ENCODE data around the gene GATAD2B.

GATAD2B gene

DNA sequence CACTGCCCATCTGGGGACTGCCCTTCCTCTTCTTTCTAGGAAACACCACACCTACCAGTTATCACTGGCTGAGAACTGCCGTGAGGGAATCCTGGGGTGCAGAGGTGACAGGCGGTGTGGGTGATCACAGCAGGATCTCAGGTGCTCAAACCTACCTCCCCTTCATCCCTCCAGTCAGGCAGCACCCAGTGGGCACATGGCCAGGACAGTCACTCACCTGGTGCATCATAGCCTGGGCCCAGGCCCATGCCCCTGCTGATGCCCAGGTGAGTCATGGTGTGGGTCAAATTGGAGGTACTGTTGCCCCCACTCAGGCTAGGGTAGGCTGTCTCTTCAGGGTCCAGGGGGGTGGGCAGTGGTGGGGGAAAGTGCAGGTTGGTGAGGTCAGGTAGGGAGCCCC is 29.0 kb upstream of the GATAD2B start:
- in situ Hi-C loops (cut with HindIII; ENCODE audit: low sequenced_read_pairs): no loop called here

DNA sequence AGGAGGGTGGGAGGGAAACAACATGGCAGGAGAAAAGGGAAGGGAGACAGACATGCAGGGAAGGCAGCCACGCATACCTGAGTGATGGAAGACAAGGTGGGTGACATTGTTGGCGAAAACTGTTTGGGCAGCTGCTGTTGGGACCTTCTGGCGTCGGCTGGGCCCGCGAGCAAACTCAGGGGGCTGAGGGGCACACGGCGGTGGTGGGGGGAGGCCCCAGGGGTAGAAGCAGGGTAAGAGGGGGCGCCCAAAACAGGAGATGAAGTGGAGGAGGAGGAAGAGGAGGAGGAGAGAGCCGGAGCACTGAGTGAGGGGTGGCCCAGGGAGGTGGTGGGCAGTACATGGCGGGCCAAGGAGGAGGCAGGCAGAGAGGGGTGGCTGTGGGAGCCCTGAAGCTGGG is 28.4 kb upstream of the GATAD2B start:
- in situ Hi-C loops (cut with HindIII; ENCODE audit: low sequenced_read_pairs): no loop called here

DNA sequence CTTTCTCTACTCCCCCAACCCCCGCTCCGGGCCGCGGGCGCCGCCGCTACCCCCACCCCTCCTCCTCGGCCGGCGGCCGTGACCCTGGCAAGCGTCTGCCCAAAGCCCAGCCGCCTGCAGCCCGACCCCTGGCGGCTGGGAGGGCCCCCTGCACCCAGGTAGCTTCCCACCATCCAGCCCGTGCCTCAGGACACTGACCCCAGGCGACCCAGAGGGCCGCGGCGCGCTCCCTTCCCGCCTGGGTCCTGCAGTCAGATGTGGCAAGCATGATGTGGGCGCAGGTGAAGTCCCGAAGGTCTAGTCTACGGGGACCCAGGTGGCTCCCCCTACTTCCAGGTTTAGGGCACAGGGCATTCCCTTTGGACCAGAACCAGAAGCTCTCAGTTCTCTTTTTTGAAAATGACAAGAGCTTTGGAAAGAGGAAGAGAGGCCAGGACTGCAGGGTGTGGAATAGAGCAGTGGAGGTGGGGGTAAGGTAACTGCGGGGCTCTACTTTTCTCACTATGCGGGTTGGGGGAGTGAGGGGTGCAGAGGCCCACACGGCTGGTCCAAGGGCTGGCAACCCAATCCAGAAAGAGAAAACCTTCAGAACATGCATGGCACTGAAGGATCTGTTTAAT is 24.0 kb upstream of the GATAD2B start, which contains the start of gene DENND4B:
TSS of gene DENND4B (minus strand) at position 97 of the 620 bp plus-strand sequence. CDS start 2,344 bp downstream, outside the sequence.
- in situ Hi-C loops (cut with HindIII; ENCODE audit: low sequenced_read_pairs): no loop called here

DNA sequence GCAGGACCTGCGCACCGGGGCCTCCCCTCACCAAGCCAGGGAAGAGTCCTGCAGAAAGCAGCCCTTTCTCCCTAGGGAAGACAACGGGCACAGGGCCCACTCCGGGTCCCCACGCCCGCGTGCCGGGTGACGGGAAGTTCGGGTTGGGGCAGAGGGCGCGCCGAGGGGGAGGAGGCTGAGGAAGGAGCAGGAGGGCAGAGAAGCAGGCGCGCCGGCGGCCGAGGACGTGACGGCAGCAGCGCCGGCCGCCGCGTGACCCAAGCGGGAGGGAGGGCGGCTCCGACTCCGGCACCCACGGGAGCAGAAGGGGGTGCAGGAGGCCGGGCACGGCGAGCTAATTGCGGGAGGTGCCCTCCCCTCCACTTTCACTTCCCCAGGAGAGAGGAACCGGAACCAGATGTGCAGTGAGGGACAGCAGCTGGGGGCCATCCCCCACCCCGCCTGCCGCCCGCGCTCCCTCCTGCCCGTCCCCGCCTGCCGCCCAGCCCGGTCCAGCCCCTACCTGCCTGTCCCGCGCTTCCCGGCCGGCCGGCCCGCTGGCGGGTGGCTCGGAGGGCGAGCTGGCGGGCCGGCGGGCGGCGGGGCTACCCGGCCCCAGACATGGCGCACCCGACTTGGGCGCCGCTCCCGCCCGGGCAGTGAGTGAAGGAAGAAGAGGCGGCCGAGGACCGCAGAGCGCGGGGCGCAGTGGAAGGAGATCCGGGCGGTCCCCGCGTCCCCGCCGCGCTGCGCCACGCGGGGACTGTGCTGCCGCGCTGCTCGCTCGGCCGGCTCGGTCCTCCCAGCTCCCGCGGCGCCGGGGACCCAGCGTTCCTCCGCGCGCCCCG is 23.2 kb upstream of the GATAD2B start:
- in situ Hi-C loops (cut with HindIII; ENCODE audit: low sequenced_read_pairs): no loop called here

- in situ Hi-C loops (cut with HindIII; ENCODE audit: low sequenced_read_pairs): no loop called here
Observed at GRCh38 chr1:153945131-153945794, 22.5 kb upstream of the GATAD2B start.

GRCh38 chr1:153944827-153945117 is 22.0 kb upstream of the GATAD2B start:
- in situ Hi-C loops (cut with HindIII; ENCODE audit: low sequenced_read_pairs): no loop called here

DNA sequence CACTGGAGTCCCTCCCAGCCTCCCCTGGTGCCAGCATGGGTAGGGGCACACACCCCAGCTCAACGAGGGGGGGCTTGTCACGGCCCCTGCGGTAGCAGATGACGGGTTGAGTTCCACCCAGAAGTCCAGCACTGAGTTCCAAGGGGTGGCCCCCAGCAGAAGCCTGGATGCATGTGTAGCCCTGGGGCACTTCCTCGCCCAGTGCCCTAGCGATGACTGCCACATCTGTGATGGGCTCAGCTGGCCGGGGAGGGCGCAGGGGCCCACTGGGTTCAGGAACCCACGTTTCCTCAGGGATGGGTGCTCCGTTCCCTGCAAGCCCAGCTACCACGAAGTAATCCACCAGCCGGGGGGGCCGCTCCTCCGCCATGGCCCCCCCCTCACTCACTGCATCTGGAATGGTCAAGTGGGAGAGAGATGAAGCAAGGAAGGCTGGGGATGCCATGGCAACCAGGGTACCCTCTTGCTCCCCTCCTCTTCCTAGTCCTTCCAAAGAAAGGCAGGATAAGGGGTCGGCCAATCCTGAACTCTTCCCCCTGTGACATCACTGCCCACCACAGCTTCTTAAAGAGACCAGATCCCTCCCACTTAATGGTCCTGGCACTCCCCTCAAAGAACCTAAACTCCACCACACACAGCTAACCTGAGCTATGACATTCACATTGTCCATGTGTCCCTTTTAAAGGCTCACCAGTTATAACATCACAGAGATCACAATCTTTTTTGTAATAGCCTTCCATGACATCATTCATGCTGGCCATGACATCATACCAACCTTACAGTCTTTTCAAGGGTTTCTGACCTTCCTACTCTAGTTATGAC is 21.4 kb upstream of the GATAD2B start:
- in situ Hi-C loops (cut with HindIII; ENCODE audit: low sequenced_read_pairs): no loop called here

- in situ Hi-C loops (cut with HindIII; ENCODE audit: low sequenced_read_pairs): no loop called here
Observed at GRCh38 chr1:153942766-153943549, 20.2 kb upstream of the GATAD2B start.

- in situ Hi-C loops (cut with HindIII; ENCODE audit: low sequenced_read_pairs): no loop called here
Observed at GRCh38 chr1:153941826-153942725, 19.3 kb upstream of the GATAD2B start.

DNA sequence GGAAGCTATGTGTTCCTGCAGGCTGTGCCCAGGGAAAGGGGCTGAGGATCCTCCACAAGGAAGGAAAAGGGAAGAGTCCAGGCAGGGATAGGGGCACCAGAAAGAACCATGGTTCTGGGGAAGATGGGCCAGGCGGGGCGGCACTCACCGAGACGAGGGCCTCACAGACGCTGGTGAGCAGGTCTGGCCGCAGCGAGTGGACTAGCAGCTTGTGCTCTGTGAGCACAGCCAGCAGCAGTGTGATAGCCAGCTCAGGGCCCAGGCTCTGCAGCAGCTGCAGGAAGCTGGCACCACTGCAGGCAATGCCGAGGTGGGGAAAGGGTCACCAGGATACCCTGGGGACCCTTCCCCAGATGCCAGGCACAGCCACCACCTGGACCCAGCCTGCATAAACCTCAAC is 18.0 kb upstream of the GATAD2B start:
- in situ Hi-C loops (cut with HindIII; ENCODE audit: low sequenced_read_pairs): no loop called here

- in situ Hi-C loops (cut with HindIII; ENCODE audit: low sequenced_read_pairs): no loop called here
Observed at GRCh38 chr1:153939476-153939875, 16.7 kb upstream of the GATAD2B start.

DNA sequence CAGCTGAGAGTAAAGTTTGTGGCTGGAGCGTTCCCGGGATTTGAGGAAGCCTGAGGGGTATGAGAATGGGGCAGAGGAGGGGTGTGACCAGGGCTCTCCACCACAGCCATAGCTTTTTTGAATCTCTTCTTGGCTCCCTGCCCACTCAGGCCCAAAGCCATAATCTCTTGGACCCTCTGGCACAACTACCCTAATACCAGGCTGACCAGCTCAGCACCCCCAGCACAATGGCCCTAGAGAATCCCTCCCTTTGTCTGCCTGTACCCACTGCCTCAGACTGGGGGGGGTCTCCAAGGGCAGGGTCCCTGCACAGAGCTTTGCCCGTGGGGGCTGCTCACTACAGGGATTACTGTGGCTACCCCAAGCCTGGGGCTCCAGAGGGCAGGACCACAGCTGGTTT is 16.2 kb upstream of the GATAD2B start:
- in situ Hi-C loops (cut with HindIII; ENCODE audit: low sequenced_read_pairs): no loop called here

- in situ Hi-C loops (cut with HindIII; ENCODE audit: low sequenced_read_pairs): no loop called here
Observed at GRCh38 chr1:153937331-153937730, 14.6 kb upstream of the GATAD2B start.

DNA sequence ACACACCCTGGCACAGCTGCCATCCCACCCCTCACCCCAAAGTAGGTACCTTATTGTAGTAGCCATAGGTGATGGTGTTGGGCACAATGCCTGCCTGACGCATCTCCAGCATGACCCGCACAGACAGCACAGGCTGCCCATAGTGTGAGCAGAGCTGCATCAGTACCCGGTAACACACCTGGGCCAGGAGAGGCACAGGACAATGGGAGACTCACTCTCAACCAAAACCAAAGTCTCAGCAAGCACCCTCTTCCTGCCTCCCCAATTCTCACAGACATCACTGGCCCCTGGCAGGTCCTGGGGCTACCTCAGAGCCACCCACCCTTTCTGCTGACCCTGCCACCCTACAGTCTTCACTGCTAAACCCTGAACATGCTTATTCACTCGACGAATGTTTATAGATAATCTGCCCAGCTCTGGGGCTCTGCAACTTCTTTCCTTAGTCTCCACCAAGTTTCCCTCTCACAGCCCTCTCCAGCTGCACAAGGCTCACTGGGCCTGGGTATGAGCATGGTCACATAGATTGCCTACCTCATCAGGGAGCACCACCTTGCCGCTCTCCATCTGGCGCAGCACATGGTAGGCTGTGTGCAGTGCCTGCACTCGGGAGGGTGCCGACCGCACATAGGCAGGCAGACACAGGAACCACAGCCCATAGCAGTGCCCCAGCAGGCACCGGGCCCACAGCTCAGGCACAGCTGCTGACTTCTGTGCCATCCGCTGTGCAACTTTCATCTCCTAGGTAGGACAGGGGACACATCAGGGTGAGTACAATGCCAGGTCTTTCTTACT is 13.4 kb upstream of the GATAD2B start:
- in situ Hi-C loops (cut with HindIII; ENCODE audit: low sequenced_read_pairs): no loop called here

DNA sequence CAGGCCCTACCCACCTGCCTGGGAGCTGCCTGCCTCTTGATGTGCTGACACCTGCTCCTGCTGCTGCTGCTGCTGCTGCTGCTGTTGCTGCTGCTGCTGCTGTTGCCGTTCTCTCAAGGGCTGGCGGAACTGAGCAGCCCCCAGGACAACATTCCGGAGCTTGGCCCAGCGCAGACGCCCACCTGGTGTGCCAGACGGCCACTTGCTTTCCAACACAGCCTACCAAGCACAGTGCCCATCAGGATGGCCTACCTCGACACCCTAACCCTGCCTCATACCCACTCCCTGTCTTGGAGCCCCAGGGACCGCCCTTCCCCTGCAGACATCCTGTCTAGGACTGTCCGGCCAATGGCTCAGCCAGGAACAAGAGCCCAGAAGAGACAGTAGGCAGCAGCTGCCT is 12.0 kb upstream of the GATAD2B start:
- in situ Hi-C loops (cut with HindIII; ENCODE audit: low sequenced_read_pairs): no loop called here

GRCh38 chr1:153933955-153934354 is 11.2 kb upstream of the GATAD2B start:
- in situ Hi-C loops (cut with HindIII; ENCODE audit: low sequenced_read_pairs): no loop called here

DNA sequence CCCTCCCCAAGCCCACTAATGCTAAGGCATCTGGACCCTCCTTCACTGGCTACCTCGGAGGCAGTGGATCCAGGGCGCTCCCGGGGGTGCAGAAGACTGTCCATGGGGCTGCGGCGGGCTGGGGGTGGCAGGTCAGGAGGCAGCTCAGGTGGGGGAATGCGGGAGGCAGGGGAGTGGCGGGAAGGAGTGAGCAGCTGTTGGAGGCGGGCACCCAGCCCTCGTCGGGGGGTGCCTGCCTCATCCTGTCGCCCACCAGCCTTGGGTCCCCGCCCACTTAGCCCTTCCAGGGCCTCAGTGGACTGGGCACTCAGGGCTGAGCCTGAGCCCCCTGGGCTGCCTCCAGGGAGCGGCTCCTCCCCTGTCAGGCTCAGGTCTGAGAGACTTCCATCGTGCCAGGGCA is 10.7 kb upstream of the GATAD2B start:
- in situ Hi-C loops (cut with HindIII; ENCODE audit: low sequenced_read_pairs): no loop called here

Measured in DLD1 (cell line).